HuH-7.5 (cell line): ENCODE results near the gene KDM3B.
"Not testable (repeated sequence)": the region's sequence is repeated elsewhere in the genome, so short reads cannot be mapped to it uniquely, and the experiment has no call there.

Experiments
- DNase-seq: peaks from one replicate; pipeline ENCODE4 v3.0.0; 2011; ENCODE audit warnings: low spot score

Gene KDM3B

DNA sequence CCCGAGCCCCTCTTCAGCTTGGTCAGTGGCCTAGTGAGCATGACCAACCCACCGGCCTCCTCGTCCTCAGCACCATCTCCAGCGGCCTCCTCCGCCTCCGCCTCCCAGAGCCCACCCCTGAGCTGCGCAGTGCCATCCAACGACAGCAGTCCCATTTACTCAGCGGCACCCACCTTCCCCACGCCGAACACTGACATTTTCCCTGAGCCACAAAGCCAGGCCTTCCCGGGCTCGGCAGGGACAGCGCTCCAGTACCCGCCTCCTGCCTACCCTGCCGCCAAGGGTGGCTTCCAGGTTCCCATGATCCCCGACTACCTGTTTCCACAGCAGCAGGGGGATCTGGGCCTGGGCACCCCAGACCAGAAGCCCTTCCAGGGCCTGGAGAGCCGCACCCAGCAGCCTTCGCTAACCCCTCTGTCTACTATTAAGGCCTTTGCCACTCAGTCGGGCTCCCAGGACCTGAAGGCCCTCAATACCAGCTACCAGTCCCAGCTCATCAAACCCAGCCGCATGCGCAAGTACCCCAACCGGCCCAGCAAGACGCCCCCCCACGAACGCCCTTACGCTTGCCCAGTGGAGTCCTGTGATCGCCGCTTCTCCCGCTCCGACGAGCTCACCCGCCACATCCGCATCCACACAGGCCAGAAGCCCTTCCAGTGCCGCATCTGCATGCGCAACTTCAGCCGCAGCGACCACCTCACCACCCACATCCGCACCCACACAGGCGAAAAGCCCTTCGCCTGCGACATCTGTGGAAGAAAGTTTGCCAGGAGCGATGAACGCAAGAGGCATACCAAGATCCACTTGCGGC is 114.6 kb downstream of the KDM3B start:
- DNase-seq, result no peak

GRCh38 chr5:138467711-138468132 is 115.2 kb downstream of the KDM3B start:
- no peak for DNase-seq

DNA sequence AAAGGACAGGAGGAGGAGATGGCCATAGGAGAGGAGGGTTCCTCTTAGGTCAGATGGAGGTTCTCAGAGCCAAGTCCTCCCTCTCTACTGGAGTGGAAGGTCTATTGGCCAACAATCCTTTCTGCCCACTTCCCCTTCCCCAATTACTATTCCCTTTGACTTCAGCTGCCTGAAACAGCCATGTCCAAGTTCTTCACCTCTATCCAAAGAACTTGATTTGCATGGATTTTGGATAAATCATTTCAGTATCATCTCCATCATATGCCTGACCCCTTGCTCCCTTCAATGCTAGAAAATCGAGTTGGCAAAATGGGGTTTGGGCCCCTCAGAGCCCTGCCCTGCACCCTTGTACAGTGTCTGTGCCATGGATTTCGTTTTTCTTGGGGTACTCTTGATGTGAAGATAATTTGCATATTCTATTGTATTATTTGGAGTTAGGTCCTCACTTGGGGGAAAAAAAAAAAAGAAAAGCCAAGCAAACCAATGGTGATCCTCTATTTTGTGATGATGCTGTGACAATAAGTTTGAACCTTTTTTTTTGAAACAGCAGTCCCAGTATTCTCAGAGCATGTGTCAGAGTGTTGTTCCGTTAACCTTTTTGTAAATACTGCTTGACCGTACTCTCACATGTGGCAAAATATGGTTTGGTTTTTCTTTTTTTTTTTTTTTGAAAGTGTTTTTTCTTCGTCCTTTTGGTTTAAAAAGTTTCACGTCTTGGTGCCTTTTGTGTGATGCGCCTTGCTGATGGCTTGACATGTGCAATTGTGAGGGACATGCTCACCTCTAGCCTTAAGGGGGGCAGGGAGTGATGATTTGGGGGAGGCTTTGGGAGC is 115.9 kb downstream of the KDM3B start:
- DNase-seq, result no peak

GRCh38 chr5:138468966-138469539 is 116.6 kb downstream of the KDM3B start:
- no peak for DNase-seq

- no peak for DNase-seq
Observed at GRCh38 chr5:138469540-138470321, 117.2 kb downstream of the KDM3B start.

DNA sequence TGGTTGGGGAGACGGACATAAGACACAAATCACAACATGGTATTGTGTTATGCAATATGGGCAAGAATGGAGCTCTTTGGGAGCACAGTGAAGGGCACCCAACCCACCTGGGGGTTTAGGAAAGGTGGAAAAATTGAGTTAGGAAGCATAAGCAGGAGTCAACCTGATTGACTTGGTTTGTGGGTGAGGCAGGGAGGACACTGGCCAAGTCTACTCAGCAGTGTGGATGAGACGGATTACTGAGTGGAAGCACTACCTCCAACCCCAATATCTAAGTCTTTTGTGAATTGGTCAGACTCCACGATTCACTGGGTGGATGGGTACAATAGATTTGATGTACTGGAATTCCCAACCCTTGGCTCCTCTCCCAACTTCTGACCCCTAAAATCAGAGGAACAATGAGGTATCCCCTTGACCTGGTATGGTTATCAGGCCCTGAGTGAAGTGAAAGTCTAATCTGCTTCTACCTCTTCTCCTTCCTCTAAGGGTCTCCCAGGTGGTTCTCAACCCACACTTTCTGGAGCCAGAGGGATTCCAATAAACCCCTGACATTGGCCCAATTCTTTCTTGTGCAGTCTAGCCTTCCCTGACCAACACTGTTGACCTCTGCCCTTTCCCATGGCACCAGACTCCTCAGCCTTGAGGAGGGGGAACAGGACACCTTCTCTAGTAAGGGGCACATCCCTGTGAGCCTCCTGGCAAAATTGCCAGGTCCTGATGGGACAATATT is 118.0 kb downstream of the KDM3B start:
- DNase-seq, result no peak

GRCh38 chr5:138471052-138471361 is 118.5 kb downstream of the KDM3B start:
- DNase-seq, result no peak

GRCh38 chr5:138472353-138472752 is 119.9 kb downstream of the KDM3B start:
- DNase-seq, result no peak

GRCh38 chr5:138473151-138473550 is 120.7 kb downstream of the KDM3B start:
- not testable (repeated sequence) for DNase-seq

DNA sequence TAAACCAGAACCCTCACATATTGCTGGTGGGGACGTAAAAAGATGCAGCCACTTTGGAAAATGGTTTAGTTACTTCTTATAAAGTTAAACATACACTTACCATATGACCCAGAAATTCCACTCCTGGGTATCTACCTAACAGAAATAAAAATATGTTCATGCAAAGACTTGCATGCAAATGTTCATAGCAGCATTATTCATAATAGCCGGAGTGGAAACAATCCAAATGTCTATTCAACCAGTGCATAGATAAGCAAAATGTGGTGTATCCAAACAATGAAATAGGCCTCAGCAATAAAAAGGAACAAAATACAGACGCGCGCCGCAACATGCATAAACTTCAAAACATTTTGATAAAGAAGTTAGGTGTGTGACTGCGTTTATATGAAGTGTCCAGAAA is 124.4 kb downstream of the KDM3B start:
- no peak for DNase-seq

- no peak for DNase-seq
Observed at GRCh38 chr5:138482638-138483037, 130.2 kb downstream of the KDM3B start.
